ENCODE results near the gene RGPD5. TPM values are rescaled to one million over a fixed set of nuclear protein-coding genes. Genes with fewer than 3 reads are reported as not detected.
"Not testable (repeated sequence)": the region's sequence is repeated elsewhere in the genome, so short reads cannot be mapped to it uniquely, and the experiment has no call there.

RGPD5 gene
- polyA plus RNA-seq, 1 donor, result 29.9 TPM

- not testable (repeated sequence) for DNase-seq
Observed at GRCh38 chr2:109893736-109894135, 99.6 kb downstream of the RGPD5 start.

- not testable (repeated sequence) for DNase-seq
Observed at GRCh38 chr2:109894141-109894540, 100.0 kb downstream of the RGPD5 start.

GRCh38 chr2:109895090-109895869 is 101.2 kb downstream of the RGPD5 start:
- not testable (repeated sequence) for DNase-seq

- not testable (repeated sequence) for DNase-seq
Observed at GRCh38 chr2:109896212-109896611, 102.1 kb downstream of the RGPD5 start.

GRCh38 chr2:109897769-109898461 is 103.8 kb downstream of the RGPD5 start:
- DNase-seq, result not testable (repeated sequence)

- not testable (repeated sequence) for DNase-seq
Observed at GRCh38 chr2:109898462-109899336, 104.6 kb downstream of the RGPD5 start, which contains the start of gene LIMS3. Gene LIMS3 (plus strand): TSS chr2:109898688. CDS start chr2:109898729, 41 bp downstream.

GRCh38 chr2:109905796-109906195 is 111.7 kb downstream of the RGPD5 start:
- not testable (repeated sequence) for DNase-seq

Other genes starting within 250 kb of the RGPD5 start
- gene SEPTIN10, start 180.3 kb upstream of the RGPD5 start, polyA plus RNA-seq (ENCODE audit: insufficient read length), result 74.4 TPM
- 6.5 TPM for gene SOWAHC, start 179.9 kb upstream of the RGPD5 start, polyA plus RNA-seq (ENCODE audit: insufficient read length)
- gene LIMS3, start 104.4 kb downstream of the RGPD5 start, polyA plus RNA-seq (ENCODE audit: insufficient read length), result 1.8 TPM